Cardiac muscle cell (in vitro differentiated cells and primary cell): ENCODE results near the gene ZNF232. TPM values are rescaled to one million over a fixed set of nuclear protein-coding genes. Genes with fewer than 3 reads are reported as not detected.
"Not testable (repeated sequence)": the region's sequence is repeated elsewhere in the genome, so short reads cannot be mapped to it uniquely, and the experiment has no call there.

Experiments used
- DNase-seq, 2 donors: peaks; one replicate each; pipeline versions ENCODE4 v3.0.0 to v3.0.0-alpha.2; 2010 to 2017; ENCODE audit warnings: low read depth in 1 of 2, low spot score in 1 of 2
- H3K27ac ChIP-seq: fragments of 200-600 bp; sonication (generic); 2 replicates; pipeline ENCODE4 v1.5.1; 2016
- H3K27me3 ChIP-seq: fragments of 200-600 bp; sonication (generic); 2 replicates; pipeline ENCODE4 v1.6.0; 2016; ENCODE audit warnings: control low read depth
- H3K36me3 ChIP-seq: fragments of 200-600 bp; sonication (generic); 2 replicates; pipeline ENCODE4 v1.5.1; 2016; ENCODE audit warnings: control low read depth
- H3K4me1 ChIP-seq: fragments of 200-600 bp; sonication (generic); 2 replicates; pipeline ENCODE4 v1.8.1; 2017; ENCODE audit warnings: low read depth, mild to moderate bottlenecking, mixed run types
- H3K4me3 ChIP-seq: fragments of 200-600 bp; sonication (generic); 2 replicates; pipeline ENCODE4 v1.5.1; 2016; ENCODE audit warnings: mild to moderate bottlenecking
- H3K9me3 ChIP-seq: fragments of 200-600 bp; sonication (generic); 2 replicates; pipeline ENCODE4 v1.5.1; 2017; ENCODE audit warnings: low read depth, mild to moderate bottlenecking, control low read depth
- CTCF ChIP-seq: IDR thresholded peaks from 2 replicates; pipeline ENCODE4 v1.5.1; 2012; ENCODE audit warnings: low read depth, mild to moderate bottlenecking, low read length
- polyA plus RNA-seq: library from polyadenylated mRNA; unstranded; fragments of >200 nt; fragmentation: Nextera tagmentation; extraction: Ambion mirVana; gene quantifications from 2 replicates; pipeline ENCODE4 v1.2.1, GENCODE V29; 2016
- total RNA-seq: library from RNA; depleted of rRNA; stranded (reverse); fragments of >200 nt; gene quantifications from 2 replicates; pipeline ENCODE4 v1.2.3, GENCODE V29; 2016

ZNF232 gene
- total and polyA plus RNA-seq, 2 experiments from 2014 or later, result 13.8 to 21.0 TPM

- Histone ChIP-seq H3K36me3 (no peaks in the 10 kb centered on the region), H3K4me1 (no peaks in the 10 kb centered on the region), H3K27me3 (peaks cover 17% of the 10 kb centered on the region), H3K27ac (no peak overlapping the region), H3K4me3 (no peak overlapping the region), H3K9me3 (no peaks in the 10 kb centered on the region)
- no peak for TF ChIP-seq CTCF
- no peak for DNase-seq
These were observed 9.6 kb upstream of the ZNF232 start for GRCh38 chr17:5121186-5121841.

- H3K27ac ChIP-seq, H3K4me1 ChIP-seq, H3K9me3 ChIP-seq, H3K4me3 ChIP-seq, DNase-seq, H3K36me3 ChIP-seq: not testable (repeated sequence)
- H3K27me3 ChIP-seq, result peaks cover 17% of the 10 kb centered on the region
These were observed 8.9 kb upstream of the ZNF232 start for GRCh38 chr17:5120436-5121185.

GRCh38 chr17:5120036-5120435 is 8.4 kb upstream of the ZNF232 start:
- DNase-seq, result no peak
- H3K27ac ChIP-seq, result no peak overlapping the region

DNA sequence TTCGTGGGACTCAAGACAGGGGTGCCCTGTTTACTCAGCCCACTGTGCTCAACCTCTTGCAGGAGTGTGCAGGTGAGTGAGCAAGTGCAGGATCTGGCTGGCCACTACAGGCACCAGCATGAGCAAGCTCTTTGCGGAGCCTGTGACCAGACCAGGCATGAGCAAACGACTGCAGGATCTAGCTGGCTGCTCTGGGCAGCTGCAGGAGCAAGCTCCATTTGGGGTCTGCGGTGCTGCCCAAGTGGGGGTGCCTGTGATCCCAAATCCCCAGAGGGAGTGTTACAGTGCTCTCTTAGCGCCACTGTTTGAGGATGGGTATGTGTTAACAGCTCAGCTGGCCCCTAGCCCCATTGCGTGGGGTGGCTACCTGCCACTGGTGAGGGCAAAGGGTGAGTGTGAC is 6.5 kb upstream of the ZNF232 start:
- DNase-seq, result no peak
- Histone ChIP-seq H3K27ac (no peak overlapping the region), H3K27me3 (peaks cover 13% of the 10 kb centered on the region), H3K4me3 (no peak overlapping the region), H3K9me3 (no peaks in the 10 kb centered on the region), H3K4me1 (no peaks in the 10 kb centered on the region), H3K36me3 (no peaks in the 10 kb centered on the region)
- TF ChIP-seq CTCF, result no peak

More at GRCh38 chr17:5120036-5120435, 8.4 kb upstream of the ZNF232 start:
- no peaks in the 10 kb centered on the region for H3K9me3 ChIP-seq
- no peaks in the 10 kb centered on the region for H3K36me3 ChIP-seq
- no peaks in the 10 kb centered on the region for H3K4me1 ChIP-seq
- no peak for TF ChIP-seq CTCF
- H3K27me3 ChIP-seq, result peaks cover 17% of the 10 kb centered on the region
- H3K4me3 ChIP-seq, result no peak overlapping the region

DNA sequence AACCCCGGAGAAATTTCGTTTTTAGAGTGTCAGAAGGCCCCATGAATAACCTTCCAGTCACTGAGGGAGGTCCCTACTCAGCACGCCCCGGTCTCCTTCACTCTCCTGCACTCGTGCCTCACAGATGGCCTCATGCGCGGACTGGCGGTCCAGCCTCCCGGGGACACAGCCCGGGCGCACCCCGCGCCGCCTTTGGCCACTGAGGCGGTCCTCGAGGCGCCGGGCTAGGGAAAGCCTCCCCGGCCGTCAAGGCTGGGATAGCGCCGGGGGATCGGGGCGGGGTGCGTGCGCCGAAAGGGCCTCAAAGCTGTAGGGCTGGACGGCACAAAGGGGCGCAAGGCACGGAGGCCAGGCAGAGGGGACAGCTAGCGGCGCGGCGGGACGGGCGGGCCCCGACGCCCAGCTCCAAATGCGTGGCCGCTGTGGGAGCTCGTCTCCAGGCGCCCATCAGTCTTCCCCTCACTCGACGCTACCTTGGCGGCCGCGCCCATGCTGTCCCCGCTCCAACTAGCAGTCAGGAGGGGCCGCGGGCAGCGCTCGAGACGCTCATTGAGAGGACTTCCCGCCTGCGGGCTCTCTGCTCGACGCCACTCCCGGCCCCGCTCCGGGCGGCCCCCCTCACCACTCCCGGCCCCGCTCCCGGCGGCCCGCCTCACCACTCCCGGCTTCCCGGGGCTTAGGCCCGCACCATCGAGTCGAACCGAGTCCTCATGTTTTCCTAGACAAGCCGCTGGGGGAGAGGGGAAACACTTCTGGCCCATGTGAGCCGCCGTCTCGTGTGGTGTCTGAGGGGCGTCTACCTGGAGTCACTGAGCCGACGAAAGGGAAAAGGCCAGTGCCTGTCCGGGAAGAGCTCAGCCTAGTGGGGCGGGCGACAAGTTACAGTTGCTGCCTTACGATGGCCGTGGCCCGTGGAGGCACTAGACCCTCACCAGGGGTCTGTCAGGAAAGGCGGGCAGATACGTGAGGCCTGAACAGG is 4.3 kb upstream of the ZNF232 start, which contains the start of gene USP6:
TSS of gene USP6 (plus strand) at position 360 of the 979 bp plus-strand sequence. CDS start 14,336 bp downstream, outside the sequence.
- no peak for DNase-seq
- H3K36me3 ChIP-seq, result no peaks in the 10 kb centered on the region
- no peaks in the 10 kb centered on the region for H3K27me3 ChIP-seq
- H3K9me3 ChIP-seq, result no peaks in the 10 kb centered on the region
- H3K4me3 ChIP-seq, result no peak within 1 kb of the TSS
- TF ChIP-seq CTCF, result no peak
- H3K4me1 ChIP-seq, result no peaks in the 10 kb centered on the region
- H3K27ac ChIP-seq, result no peak within 1 kb of the TSS
